Upper lobe of left lung (tissue), 6 donors: ENCODE results near the gene KANTR. TPM values are rescaled to one million over a fixed set of nuclear protein-coding genes. Genes with fewer than 3 reads are reported as not detected.

Experiments used
- ATAC-seq, 2 donors: fragments of 200-7000 bp; cut with Tn5 transposase; one replicate each; pipeline ENCODE4 v1.9.1; 2022; ENCODE audit warnings: mild to moderate bottlenecking in 2 of 2, moderate library complexity in 2 of 2; ENCODE audit not compliant: low FRiP score in 2 of 2
- DNase-seq, 2 donors: peaks; one replicate each; pipeline ENCODE4 v3.0.0-alpha.2; 2019 to 2020
- H3K27ac ChIP-seq, 4 donors: fragments of 200-600 bp; sonication (generic); one replicate each; pipeline ENCODE4 v1.5.1; 2016 to 2019
- H3K27me3 ChIP-seq, 4 donors: fragments of 200-600 bp; sonication (generic); one replicate each; pipeline ENCODE4 v1.5.1; 2017 to 2019
- H3K36me3 ChIP-seq, 4 donors: fragments of 200-600 bp; sonication (generic); one replicate each; pipeline ENCODE4 v1.5.1; 2016 to 2019
- H3K4me1 ChIP-seq, 4 donors: fragments of 200-600 bp; sonication (generic); one replicate each; pipeline ENCODE4 v1.5.1; 2018 to 2019
- H3K4me3 ChIP-seq, 4 donors: fragments of 200-600 bp; sonication (generic); one replicate each; pipeline ENCODE4 v1.5.1; 2017 to 2019; ENCODE audit warnings: mild to moderate bottlenecking in 2 of 4, moderate library complexity in 1 of 4
- H3K9me3 ChIP-seq, 4 donors: fragments of 200-600 bp; sonication (generic); one replicate each; pipeline ENCODE4 v1.5.1; 2018 to 2019
- EP300 ChIP-seq, 4 donors: sonication (generic); formaldehyde crosslinking; IDR thresholded peaks; one replicate each; pipeline ENCODE4 v1.5.1; 2017; ENCODE audit warnings: antibody characterized with exemption in 4 of 4, control low read depth in 2 of 4
- POLR2A ChIP-seq, 4 donors: fragments of 450-650 bp; IDR thresholded peaks; one replicate each; pipeline ENCODE4 v1.5.1; 2016 to 2017; ENCODE audit warnings: antibody characterized with exemption in 4 of 4, mild to moderate bottlenecking in 2 of 4
- POLR2AphosphoS5 ChIP-seq, 2 donors: sonication (generic); formaldehyde crosslinking; IDR thresholded peaks; one replicate each; pipeline ENCODE4 v1.5.1; 2017; ENCODE audit warnings: antibody characterized with exemption in 2 of 2
- WGBS, 2 donors: methylation state at CpG; one replicate each; pipeline ENCODE4 v1.1.5; 2017 to 2018; 5-methylcytosine and 5-hydroxymethylcytosine counted together
- total RNA-seq, 6 donors: library from RNA; depleted of rRNA in 4 of 6; stranded (reverse); fragments of >200 nt in 4 of 6; gene quantifications; one replicate each; pipeline versions ENCODE4 v1.1.0 to v1.2.1, GENCODE V29; 2016 to 2021
- TF ChIP-seq, protein P1 (sequence below), 6 experiments: fragments of 450-650 bp in 4 of 6; fragments of 200-600 bp in 2 of 6; sonication (generic) in 2 of 6; IDR thresholded peaks; one replicate each; pipeline ENCODE4 v1.5.1; 2016 to 2019; ENCODE audit warnings: antibody characterized with exemption in 6 of 6
- donor health status: DM: no; HTN: no; CAD: no; lungs with moderate emphysema.
- donor health status: DM: no; HTN: yes; CAD: no; lungs with severe emphysema.

Gene KANTR
- total RNA-seq, 6 donors from 2014 or later = 7.6 to 68.1 (median 14.9) TPM

DNA sequence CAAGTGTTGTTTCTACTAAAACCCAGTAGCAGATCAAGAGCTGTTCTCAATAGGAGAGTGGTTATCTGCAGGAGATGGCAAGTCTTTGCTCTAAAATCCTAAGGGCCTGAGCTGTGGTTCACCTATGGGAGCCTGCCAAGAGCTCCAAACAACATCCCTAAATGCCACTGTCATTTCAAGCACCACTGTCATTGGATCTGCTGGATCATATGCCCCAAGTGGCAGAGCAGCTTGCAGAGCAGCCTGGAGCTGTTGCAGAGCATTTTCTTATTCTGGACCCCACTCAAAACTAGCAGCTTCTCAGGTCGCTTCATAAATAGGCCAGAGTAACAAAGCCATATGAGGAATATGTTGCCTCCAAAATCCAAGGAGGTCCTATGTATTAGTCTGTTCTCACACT is 59.6 kb downstream of the KANTR start:
- no peak for ATAC-seq
- WGBS, 2 donors = 79% methylated on average over 1 of the region's 1 CpG; no CpG with 5 or more reads in 1 of the 2 donors

DNA sequence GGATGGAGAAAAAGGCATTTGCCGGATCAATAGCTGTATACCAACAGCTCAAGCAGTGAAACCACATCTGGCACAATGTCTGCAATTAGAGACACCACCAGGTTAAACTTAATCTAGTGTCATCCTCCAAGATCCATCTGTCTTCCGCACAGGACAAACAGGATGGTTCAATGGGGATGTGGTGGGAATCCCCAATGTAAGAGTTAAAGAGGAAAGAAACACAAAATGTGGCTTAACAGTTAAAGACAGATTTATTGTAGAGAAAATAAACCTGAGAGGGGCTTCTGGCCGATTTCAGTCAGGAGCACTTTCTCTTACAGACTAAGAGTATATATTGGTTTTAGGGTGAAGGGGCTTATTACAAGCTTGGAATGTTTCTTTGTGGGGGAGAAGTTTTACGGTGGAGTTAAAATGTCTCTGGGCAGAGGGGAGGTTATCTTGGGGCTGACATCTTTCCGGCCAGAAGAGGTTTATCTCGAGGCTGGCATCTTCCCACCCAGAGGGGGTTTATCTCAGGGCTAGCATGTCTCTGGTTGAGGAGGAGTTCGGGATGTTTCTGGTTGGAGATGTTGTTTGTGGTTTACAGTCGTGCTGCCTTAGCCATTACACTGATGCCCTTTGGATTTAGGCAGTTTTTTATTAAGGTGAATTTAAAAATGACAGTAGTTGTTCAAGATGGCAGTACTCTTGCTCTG is 61.7 kb downstream of the KANTR start:
- ATAC-seq = no peak

More for the DNA sequence above, 59.6 kb downstream of the KANTR start:
- Histone ChIP-seq H3K27me3 (no peaks in the 10 kb centered on the region), H3K9me3 (no peaks in the 10 kb centered on the region), H3K27ac (no peak overlapping the region), H3K4me3 (no peak overlapping the region), H3K4me1 (no peaks in the 10 kb centered on the region), H3K36me3 (no peaks in the 10 kb centered on the region)
- no peak for DNase-seq
- TF ChIP-seq EP300 (IDR thresholded peaks at IDR 0.05) (no peak), POLR2A (IDR thresholded peaks at IDR 0.05) (no peak), POLR2AphosphoS5 (IDR thresholded peaks at IDR 0.05) (no peak)
- TF ChIP-seq, protein P1, sequence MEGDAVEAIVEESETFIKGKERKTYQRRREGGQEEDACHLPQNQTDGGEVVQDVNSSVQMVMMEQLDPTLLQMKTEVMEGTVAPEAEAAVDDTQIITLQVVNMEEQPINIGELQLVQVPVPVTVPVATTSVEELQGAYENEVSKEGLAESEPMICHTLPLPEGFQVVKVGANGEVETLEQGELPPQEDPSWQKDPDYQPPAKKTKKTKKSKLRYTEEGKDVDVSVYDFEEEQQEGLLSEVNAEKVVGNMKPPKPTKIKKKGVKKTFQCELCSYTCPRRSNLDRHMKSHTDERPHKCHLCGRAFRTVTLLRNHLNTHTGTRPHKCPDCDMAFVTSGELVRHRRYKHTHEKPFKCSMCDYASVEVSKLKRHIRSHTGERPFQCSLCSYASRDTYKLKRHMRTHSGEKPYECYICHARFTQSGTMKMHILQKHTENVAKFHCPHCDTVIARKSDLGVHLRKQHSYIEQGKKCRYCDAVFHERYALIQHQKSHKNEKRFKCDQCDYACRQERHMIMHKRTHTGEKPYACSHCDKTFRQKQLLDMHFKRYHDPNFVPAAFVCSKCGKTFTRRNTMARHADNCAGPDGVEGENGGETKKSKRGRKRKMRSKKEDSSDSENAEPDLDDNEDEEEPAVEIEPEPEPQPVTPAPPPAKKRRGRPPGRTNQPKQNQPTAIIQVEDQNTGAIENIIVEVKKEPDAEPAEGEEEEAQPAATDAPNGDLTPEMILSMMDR (IDR thresholded peaks at IDR 0.05) = no peak

DNA sequence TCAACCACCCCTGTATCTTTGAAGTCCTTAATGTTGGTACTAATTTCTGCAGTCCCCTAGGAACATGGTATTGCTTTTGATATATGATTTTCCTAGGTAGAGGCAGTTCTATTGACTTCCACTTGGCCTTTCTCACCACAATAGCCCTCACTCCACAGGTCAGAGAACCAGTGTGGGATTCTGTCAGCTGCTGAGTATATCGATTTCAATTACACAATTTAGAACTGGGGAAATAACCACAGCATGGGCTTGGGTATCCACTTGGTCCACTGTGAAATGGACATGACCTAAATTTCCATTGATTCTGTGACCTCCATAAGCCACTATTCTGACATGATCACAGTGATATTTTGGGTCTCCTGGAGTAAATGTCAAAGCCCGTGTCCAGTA is 62.3 kb downstream of the KANTR start:
- Histone ChIP-seq H3K4me1 (no peaks in the 10 kb centered on the region), H3K4me3 (no peak overlapping the region), H3K9me3 (no peaks in the 10 kb centered on the region), H3K36me3 (no peaks in the 10 kb centered on the region), H3K27ac (no peak overlapping the region), H3K27me3 (no peaks in the 10 kb centered on the region)
- TF ChIP-seq POLR2AphosphoS5 (IDR thresholded peaks at IDR 0.05) (no peak), POLR2A (IDR thresholded peaks at IDR 0.05) (no peak), EP300 (IDR thresholded peaks at IDR 0.05) (no peak)
- TF ChIP-seq, protein P1 (IDR thresholded peaks at IDR 0.05) = no peak
- no peak for DNase-seq
- ATAC-seq = no peak
- 95 to 100% methylated on average over 2 of the region's 2 CpGs for WGBS, 2 donors

More for the DNA sequence above, 61.7 kb downstream of the KANTR start:
- H3K27me3 ChIP-seq = no peaks in the 10 kb centered on the region
- H3K4me3 ChIP-seq = no peak overlapping the region
- H3K4me1 ChIP-seq = no peaks in the 10 kb centered on the region
- TF ChIP-seq, protein P1 (IDR thresholded peaks at IDR 0.05) = no peak
- TF ChIP-seq EP300 (IDR thresholded peaks at IDR 0.05) (no peak), POLR2A (IDR thresholded peaks at IDR 0.05) (no peak), POLR2AphosphoS5 (IDR thresholded peaks at IDR 0.05) (no peak)
- H3K9me3 ChIP-seq = no peaks in the 10 kb centered on the region
- H3K27ac ChIP-seq = no peak overlapping the region
- H3K36me3 ChIP-seq = no peaks in the 10 kb centered on the region
- 83 to 95% methylated on average over 6 to 8 of the region's 8 CpGs for WGBS, 2 donors
- no peak for DNase-seq

DNA sequence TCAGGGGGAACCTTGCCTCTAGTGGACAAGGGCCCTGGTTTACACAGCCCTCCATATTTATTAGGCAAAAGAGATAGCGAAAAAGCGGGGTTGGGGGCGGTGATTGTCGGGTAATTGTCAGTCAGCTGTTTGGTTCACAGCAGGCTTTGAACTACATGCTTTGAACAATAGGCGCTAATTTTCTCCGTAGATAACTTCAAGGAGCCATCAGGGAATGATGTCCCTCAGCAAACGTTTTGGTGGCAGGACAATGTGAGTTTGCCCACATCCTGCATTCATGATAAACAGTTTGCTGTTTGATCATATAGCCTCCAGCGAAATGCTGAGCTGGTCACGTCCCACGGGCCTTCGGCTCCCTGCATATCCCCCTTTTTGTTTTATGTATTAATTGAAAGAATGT is 65.2 kb downstream of the KANTR start:
- DNase-seq = no peak
- 90 to 94% methylated on average over 11 of the region's 11 CpGs for WGBS, 2 donors

More for the DNA sequence above, 65.2 kb downstream of the KANTR start:
- no peak for ATAC-seq
- Histone ChIP-seq H3K9me3 (no peaks in the 10 kb centered on the region), H3K4me3 (no peak overlapping the region), H3K27me3 (no peaks in the 10 kb centered on the region), H3K36me3 (no peaks in the 10 kb centered on the region), H3K4me1 (no peaks in the 10 kb centered on the region), H3K27ac (no peak overlapping the region)
- no peak for TF ChIP-seq POLR2AphosphoS5 (IDR thresholded peaks at IDR 0.05)
- TF ChIP-seq, protein P1 (IDR thresholded peaks at IDR 0.05) = no peak
- no peak for TF ChIP-seq POLR2A (IDR thresholded peaks at IDR 0.05)
- no peak for TF ChIP-seq EP300 (IDR thresholded peaks at IDR 0.05)
